ENCODE results near the gene DMRT3. TPM values are rescaled to one million over a fixed set of nuclear protein-coding genes. Genes with fewer than 3 reads are reported as not detected.
A peak's percentile ranks its signal among the peaks of the same experiment; 100 is the strongest.

Gene DMRT3
- total RNA-seq, 2 experiments from 2014 or later: not detected

DNA sequence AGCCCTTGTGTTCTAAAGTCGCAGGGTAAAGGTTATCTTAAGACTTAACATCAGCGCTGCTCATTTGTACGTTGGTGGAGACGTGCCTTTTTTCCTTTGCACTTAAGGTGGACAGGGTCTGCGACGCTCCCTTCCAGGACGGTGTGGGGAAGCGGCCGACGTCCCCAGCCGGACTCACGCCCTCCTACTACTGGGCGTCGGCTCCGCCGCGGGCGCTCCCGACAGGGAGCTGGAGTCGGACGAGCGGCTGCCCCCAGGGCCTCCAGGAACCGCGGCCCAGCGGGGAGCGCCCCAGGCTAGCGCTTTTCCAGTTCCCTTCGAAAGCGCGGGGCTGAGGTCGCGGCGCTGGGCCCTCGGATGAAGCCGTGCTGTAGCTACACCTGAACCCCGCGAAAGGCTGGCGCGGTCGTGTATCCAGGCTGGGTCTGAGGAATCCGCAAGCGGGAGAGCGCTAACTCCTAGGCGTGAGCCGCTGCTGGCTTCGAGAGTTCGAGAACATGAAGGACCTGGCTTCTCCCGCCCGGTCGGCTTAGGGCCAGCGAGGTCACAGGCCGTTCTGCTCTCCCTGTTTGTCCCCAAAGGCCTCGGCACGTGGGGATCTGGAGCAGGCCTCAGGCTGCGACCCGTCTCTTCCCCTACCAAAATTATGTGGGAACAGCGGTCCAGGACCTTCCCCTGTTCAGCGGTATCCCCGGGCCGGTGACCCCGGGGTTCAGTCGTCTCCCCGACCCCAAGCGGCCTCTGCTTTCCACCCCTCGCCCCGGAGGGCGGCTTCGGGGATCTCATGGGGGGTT, 3.8 kb upstream of the DMRT3 start:
- intact Hi-C loops (cut with micrococcal nuclease): loop anchor here (2.0 to 10.0 kb wide), 2 partner anchors 76 to 128 kb away; partner anchors contain the start of gene DMRT1
- H3K27me3 Mint-ChIP-seq: peaks cover 67% of the 10 kb centered on the region
- no peak for DNase-seq

DNA sequence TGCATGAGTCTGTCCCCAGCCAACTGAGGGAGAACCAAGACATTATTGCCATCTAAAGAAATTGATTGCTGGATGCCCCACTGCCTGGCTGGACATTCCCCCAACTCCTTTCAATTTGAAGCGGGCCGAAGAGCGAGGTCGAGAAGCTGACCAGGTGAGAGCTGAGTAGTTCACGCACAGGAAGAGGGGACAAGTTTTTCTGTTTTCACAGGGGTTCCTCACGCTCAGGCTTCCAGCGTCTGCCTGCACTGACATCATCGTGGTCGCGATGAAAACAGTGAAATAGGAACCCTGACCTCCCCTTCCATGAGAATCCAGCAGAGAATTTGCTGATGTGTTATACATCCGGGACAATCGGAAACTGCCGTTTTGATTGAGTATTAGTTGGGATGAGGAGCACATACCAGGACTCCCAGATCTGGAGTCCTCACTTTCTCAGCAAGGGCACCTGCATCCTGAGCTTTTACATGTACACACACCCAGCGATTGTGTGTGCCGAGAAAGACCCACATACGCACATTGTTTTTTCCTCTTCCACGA, 3.1 kb upstream of the DMRT3 start:
- POLR2A ChIA-PET: interaction anchor here (0.7 kb wide), 1 partner anchor 49 kb away, joined by 3 read pairs; no protein-coding TSS in a partner anchor
- H3K4me1 Mint-ChIP-seq (ENCODE audit: low read depth): peaks cover 9% of the 10 kb centered on the region
- intact Hi-C loops (cut with micrococcal nuclease): loop anchor here (2.0 to 10.0 kb wide), 2 partner anchors 75 to 129 kb away; partner anchors contain the start of gene DMRT1
- DNase-seq (no peak), ATAC-seq (no peak)
- no peaks in the 10 kb centered on the region for H3K9me3 Mint-ChIP-seq
- H3K27me3 Mint-ChIP-seq: peaks cover 69% of the 10 kb centered on the region
- no peak overlapping the region for H3K4me3 Mint-ChIP-seq
- H3K36me3 Mint-ChIP-seq (ENCODE audit: low read depth): peaks cover 3% of the 10 kb centered on the region
- TF ChIP-seq, protein P1, sequence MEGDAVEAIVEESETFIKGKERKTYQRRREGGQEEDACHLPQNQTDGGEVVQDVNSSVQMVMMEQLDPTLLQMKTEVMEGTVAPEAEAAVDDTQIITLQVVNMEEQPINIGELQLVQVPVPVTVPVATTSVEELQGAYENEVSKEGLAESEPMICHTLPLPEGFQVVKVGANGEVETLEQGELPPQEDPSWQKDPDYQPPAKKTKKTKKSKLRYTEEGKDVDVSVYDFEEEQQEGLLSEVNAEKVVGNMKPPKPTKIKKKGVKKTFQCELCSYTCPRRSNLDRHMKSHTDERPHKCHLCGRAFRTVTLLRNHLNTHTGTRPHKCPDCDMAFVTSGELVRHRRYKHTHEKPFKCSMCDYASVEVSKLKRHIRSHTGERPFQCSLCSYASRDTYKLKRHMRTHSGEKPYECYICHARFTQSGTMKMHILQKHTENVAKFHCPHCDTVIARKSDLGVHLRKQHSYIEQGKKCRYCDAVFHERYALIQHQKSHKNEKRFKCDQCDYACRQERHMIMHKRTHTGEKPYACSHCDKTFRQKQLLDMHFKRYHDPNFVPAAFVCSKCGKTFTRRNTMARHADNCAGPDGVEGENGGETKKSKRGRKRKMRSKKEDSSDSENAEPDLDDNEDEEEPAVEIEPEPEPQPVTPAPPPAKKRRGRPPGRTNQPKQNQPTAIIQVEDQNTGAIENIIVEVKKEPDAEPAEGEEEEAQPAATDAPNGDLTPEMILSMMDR (IDR thresholded peaks at IDR 0.05): no peak
- no peak overlapping the region for H3K27ac Mint-ChIP-seq
- CTCF ChIA-PET: no interaction called here

More for the DNA sequence above, 3.8 kb upstream of the DMRT3 start:
- ChIA-PET CTCF (no interaction called here), POLR2A (no interaction called here)
- Mint-ChIP-seq H3K27ac (no peak overlapping the region), H3K9me3 (no peaks in the 10 kb centered on the region), H3K4me1 (ENCODE audit: low read depth) (peaks cover 13% of the 10 kb centered on the region), H3K36me3 (ENCODE audit: low read depth) (peaks cover 3% of the 10 kb centered on the region), H3K4me3 (no peak overlapping the region)
- TF ChIP-seq, protein P1 (IDR thresholded peaks at IDR 0.05): no peak
- ATAC-seq: peak; percentile 11

DNA sequence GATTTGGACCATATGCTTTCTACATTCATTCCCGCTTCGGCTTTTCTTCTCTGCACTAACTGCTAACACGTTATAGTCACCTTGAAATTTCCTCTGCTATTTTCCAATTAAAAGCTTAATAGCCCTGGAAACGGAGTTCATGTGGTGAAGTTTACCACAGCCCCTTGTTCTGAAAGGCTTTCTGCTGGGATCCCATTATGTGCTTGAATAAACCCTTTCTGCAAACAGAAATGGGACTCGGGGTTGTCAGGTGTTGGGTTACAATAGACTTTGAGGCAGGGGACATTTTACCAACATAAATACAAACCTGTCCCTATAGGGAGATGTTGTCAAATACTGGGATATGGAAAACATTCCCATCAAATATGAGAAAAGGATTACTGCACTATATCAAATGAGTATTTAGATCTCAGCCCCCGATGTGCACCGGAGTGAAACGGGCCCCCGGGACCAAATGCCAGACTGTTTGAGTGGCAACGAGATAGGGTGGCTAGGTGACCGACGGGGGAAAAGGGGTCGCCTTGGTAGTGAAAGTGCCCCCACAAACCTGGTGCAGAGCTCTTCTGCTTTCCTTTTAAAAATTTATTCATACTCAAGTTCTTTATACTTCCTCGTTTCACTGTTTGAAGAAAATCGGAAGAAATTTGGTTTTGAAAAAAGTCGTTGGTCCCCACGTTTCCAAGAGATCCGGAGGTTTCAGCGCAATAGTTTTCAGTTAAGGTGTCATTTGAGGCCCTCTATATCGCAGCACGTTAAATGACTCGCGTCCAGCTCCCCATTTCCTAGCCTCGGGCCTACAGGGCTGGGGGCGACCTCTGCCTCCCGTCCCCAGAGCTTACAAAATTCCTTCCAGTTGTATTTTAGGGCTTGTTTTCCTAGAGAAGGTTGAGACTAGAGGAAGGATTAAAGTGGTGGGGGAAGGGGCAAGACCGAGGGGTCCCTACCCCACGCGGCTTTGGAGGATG, 2.1 kb upstream of the DMRT3 start:
- no peaks in the 10 kb centered on the region for H3K9me3 Mint-ChIP-seq
- intact Hi-C loops (cut with micrococcal nuclease): loop anchor here (10.0 kb wide), 1 partner anchor 130 kb away; the partner anchor contains the start of gene DMRT1
- no peak overlapping the region for H3K27ac Mint-ChIP-seq
- no peak overlapping the region for H3K4me3 Mint-ChIP-seq
- ATAC-seq (no peak), DNase-seq (no peak)
- peaks cover 68% of the 10 kb centered on the region for H3K27me3 Mint-ChIP-seq
- peaks cover 3% of the 10 kb centered on the region for H3K36me3 Mint-ChIP-seq (ENCODE audit: low read depth)
- peaks cover 8% of the 10 kb centered on the region for H3K4me1 Mint-ChIP-seq (ENCODE audit: low read depth)
- ChIA-PET POLR2A (interaction anchor here (0.7 kb wide), 1 partner anchor 50 kb away, joined by 3 read pairs; no protein-coding TSS in a partner anchor), CTCF (interaction anchor here (1.0 to 1.2 kb wide), 3 partner anchors 56 to 81 kb away, joined by 3 read pairs; no protein-coding TSS in a partner anchor)
- TF ChIP-seq, protein P1 (IDR thresholded peaks at IDR 0.05): no peak

DNA sequence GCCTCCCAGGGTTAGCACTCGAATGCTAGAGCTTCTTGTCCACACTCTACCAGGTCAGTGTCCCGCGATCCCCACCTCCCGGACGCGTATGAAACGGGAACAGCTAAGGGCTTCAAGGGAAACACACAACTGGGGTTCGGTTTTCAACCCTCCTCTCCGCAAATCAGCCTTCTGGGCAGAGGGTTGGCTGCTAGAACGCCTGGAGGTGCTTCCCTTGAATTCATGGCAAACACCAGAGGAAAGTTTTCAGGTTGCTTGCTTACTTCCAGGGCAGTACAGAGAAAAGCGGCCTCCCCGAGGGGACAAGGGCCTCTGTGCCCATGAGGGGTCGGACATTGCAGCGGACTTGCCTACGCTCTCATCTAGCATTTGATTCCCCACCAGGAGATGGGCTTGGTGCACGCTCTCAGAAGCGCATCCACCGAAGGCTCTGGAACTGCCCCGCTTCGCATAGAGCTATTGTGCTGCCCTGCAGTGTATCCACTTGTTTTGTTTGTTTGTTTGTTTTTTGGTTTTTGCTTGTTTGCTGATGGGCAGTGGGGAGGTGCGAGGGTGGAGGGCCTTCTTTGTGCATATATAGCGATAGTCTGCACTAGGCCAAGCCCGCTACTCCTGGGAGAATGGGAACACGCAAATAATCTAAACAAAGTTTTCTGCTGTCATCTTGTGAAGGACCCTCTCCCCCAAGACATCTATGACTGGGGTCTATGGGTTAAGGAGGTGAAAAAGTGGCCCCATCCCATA, 1.3 kb upstream of the DMRT3 start:
- no peaks in the 10 kb centered on the region for H3K9me3 Mint-ChIP-seq
- ATAC-seq: no peak
- peaks cover 7% of the 10 kb centered on the region for H3K4me1 Mint-ChIP-seq (ENCODE audit: low read depth)
- peaks cover 68% of the 10 kb centered on the region for H3K27me3 Mint-ChIP-seq
- ChIA-PET POLR2A (no interaction called here), CTCF (interaction anchor here (1.0 to 1.2 kb wide), 3 partner anchors 57 to 82 kb away, joined by 3 read pairs; no protein-coding TSS in a partner anchor)
- no peak overlapping the region for H3K27ac Mint-ChIP-seq
- intact Hi-C loops (cut with micrococcal nuclease): loop anchor here (10.0 kb wide), 1 partner anchor 130 kb away; the partner anchor contains the start of gene DMRT1
- DNase-seq: no peak
- peaks cover 3% of the 10 kb centered on the region for H3K36me3 Mint-ChIP-seq (ENCODE audit: low read depth)
- no peak overlapping the region for H3K4me3 Mint-ChIP-seq
- TF ChIP-seq, protein P1 (IDR thresholded peaks at IDR 0.05): no peak
